Immature natural killer cell (primary cell): ENCODE results near the gene ZNF425. TPM values are rescaled to one million over a fixed set of nuclear protein-coding genes. Genes with fewer than 3 reads are reported as not detected.
A peak's percentile ranks its signal among the peaks of the same experiment; 100 is the strongest.
"Not testable (repeated sequence)": the region's sequence is repeated elsewhere in the genome, so short reads cannot be mapped to it uniquely, and the experiment has no call there.

Experiments used
- DNase-seq, 3 donors: peaks; one replicate each; pipeline ENCODE4 v3.0.0; 2022; ENCODE audit warnings: mixed read lengths in 1 of 3
- H3K27ac Mint-ChIP-seq, 6 donors: one replicate each; pipeline ENCODE4 v1.8.0; 2020; ENCODE audit warnings: mixed read lengths in 6 of 6, mild to moderate bottlenecking in 5 of 6, inconsistent platforms in 4 of 6, moderate library complexity in 3 of 6
- H3K27me3 Mint-ChIP-seq, 3 donors: one replicate each; pipeline ENCODE4 v1.8.0; 2020 to 2021; ENCODE audit warnings: low read depth in 3 of 3, mild to moderate bottlenecking in 3 of 3, mixed read lengths in 3 of 3, moderate library complexity in 3 of 3, inconsistent platforms in 1 of 3
- H3K36me3 Mint-ChIP-seq, 3 donors: one replicate each; pipeline ENCODE4 v1.8.0; 2020; ENCODE audit warnings: mixed read lengths in 3 of 3, inconsistent platforms in 2 of 3, mild to moderate bottlenecking in 2 of 3
- H3K4me1 Mint-ChIP-seq, 2 donors: one replicate each; pipeline ENCODE4 v1.8.0; 2020; ENCODE audit warnings: inconsistent platforms in 2 of 2, mild to moderate bottlenecking in 2 of 2, mixed read lengths in 2 of 2, moderate library complexity in 1 of 2
- H3K4me3 Mint-ChIP-seq, 5 donors: one replicate each; pipeline ENCODE4 v1.8.0; 2020; ENCODE audit warnings: mild to moderate bottlenecking in 5 of 5, mixed read lengths in 5 of 5, inconsistent platforms in 3 of 5, moderate library complexity in 3 of 5
- H3K9me3 Mint-ChIP-seq, 6 donors: one replicate each; pipeline ENCODE4 v1.8.0; 2020; ENCODE audit warnings: mild to moderate bottlenecking in 6 of 6, mixed read lengths in 6 of 6, inconsistent platforms in 4 of 6, moderate library complexity in 3 of 6
- polyA plus RNA-seq, 3 donors: library from polyadenylated mRNA; unstranded; fragments of 300-500 nt; fragmentation: Illumina TruSeq; gene quantifications; one replicate each; pipeline ENCODE4 v1.2.3, GENCODE V29; 2021

ZNF425 gene
- polyA plus RNA-seq, 3 donors from 2014 or later, result 0.20 to 1.9 TPM; not detected in 1

DNA sequence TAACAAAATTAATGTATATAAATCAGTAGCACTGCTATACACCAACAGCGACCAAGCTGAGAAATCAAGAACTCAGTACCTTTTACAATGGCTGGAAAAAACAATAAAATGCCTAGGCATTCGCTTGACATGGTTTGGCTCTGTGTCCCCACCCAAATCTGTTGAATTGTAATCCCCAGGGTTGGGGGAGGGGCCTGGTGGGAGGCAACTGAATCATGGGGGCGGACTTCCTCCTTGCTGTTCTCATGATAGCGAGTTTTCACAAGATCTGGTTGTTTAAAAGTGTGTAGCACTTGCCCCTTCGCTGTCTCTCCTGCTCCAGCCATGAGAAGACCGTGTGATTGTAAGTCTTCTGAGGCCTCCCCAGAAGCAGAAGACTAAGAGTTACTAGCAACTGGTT, 44.2 kb downstream of the ZNF425 start:
- no peak for DNase-seq
- peaks cover 13 to 45% of the 10 kb centered on the region in 2 donors for H3K4me1 Mint-ChIP-seq
- H3K27ac Mint-ChIP-seq, result no peak overlapping the region
- H3K36me3 Mint-ChIP-seq, result peaks cover 9 to 21% (median 16%) of the 10 kb centered on the region in 3 donors
- H3K9me3 Mint-ChIP-seq, result peaks cover 0 to 2% (median 0%) of the 10 kb centered on the region in 6 donors
- no peak overlapping the region for H3K4me3 Mint-ChIP-seq
- H3K27me3 Mint-ChIP-seq, result no peaks in the 10 kb centered on the region

DNA sequence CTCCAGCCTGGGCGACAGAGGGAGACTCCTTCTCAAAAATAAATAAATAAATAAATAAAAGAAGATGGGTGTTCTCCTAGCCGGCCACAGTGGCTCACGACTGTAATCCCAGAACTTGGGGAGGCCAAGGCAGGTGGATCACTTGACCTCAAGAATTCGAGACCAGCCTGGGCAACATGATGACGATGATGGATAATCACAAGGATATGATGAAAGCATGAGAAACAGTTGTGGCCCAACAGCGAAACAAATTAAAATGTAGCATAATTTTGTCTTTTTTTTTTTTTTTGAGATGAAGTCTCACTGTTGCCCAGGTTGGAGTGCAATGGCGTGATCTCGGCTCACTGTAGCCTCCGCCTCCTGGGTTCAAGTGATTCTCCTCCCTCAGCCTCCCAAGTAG, 48.5 kb downstream of the ZNF425 start:
- H3K9me3 Mint-ChIP-seq, result no peaks in the 10 kb centered on the region
- H3K27ac Mint-ChIP-seq, result peak overlapping the region in 1 of 6 donors; percentile 62
- H3K4me3 Mint-ChIP-seq, result no peak overlapping the region
- no peaks in the 10 kb centered on the region for H3K27me3 Mint-ChIP-seq
- no peak for DNase-seq
- H3K4me1 Mint-ChIP-seq, result peaks cover 9 to 34% of the 10 kb centered on the region in 2 donors
- peaks cover 2 to 16% (median 8%) of the 10 kb centered on the region in 3 donors for H3K36me3 Mint-ChIP-seq

DNA sequence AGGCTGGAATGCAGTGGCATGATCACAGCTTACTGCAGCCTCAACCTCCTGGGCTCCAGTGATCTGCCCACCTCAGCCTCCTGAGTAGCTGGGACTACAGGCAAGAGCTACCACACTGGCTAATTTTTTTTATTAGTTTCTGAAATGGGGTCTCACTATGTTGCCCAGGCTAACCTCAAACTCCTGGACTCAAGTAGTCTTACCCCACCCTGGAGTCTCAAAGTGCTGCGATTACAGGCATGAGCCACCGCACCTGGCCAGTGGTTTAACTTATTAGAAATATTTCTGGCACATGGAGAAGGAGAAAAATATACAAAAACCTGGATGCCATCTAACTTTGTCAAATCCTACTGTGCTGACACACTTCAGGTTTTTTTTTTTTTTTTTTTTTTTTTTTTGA, 50.8 kb downstream of the ZNF425 start:
- peaks cover 4 to 23% (median 8%) of the 10 kb centered on the region in 3 donors for H3K36me3 Mint-ChIP-seq
- peaks cover 2 to 18% of the 10 kb centered on the region in 2 donors for H3K4me1 Mint-ChIP-seq
- H3K4me3 Mint-ChIP-seq, result no peak overlapping the region
- peaks cover 0 to 3% (median 0%) of the 10 kb centered on the region in 3 donors for H3K27me3 Mint-ChIP-seq
- no peaks in the 10 kb centered on the region for H3K9me3 Mint-ChIP-seq
- DNase-seq, result no peak
- H3K27ac Mint-ChIP-seq, result no peak overlapping the region

DNA sequence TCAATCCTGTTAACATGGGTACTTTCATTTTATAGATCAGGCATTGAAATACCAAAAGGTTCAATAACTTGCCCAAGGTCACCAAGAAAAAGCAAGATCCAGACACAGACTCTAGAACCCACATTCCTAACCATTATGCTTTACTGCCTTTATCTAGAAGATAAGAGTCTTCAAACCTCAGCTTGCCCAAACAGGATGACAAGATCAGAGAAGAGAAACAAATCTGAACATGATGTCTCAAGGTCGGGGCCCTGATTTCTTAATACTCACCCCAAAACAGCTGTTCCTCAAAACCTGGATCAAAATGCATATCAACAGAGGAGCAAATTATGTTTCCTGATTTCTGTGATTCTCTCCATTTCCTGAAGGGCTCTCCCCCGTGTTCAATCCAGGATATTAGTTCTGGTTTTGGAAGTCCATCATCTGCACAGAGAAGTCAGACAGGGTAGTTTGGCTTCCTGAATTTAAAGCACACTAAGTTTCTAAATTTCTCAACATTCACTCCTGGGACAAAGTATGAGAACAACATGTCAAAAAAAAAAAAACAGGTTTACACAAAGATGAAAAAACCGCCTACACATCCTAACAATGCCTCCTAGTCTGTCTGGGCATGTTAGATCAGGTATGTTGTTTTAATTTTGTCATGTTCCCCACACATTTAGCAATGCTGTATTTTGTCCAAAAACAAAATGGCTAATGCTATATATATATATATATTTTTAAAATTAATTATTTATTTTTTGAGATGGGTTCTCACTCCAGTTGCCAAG, 51.8 kb downstream of the ZNF425 start:
- Mint-ChIP-seq H3K4me1 (peaks cover 1 to 16% of the 10 kb centered on the region in 2 donors), H3K27me3 (peaks cover 0 to 3% (median 0%) of the 10 kb centered on the region in 3 donors), H3K27ac (peak overlapping the region in 4 of 6 donors; percentile 9 to 46 (median 28)), H3K4me3 (no peak overlapping the region), H3K9me3 (no peaks in the 10 kb centered on the region), H3K36me3 (peaks cover 4 to 23% (median 8%) of the 10 kb centered on the region in 3 donors)
- no peak for DNase-seq

DNA sequence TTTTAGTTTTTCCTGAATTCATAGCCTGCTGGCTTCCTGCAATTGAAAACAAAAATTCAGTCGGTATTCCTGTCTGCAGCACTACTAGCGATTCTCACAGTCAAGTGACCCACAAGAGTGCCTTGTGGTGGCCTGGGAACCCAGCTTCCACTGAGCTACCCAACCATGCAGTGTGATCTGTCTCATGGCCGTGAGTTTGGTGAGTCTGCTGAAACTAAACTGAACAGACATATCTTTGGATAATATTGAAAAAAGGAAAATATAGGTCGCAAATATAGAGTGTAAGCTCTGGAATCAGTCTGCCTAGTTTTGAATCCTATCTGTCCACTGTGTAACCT, 53.7 kb downstream of the ZNF425 start:
- Mint-ChIP-seq H3K4me1 (peaks cover 0 to 7% of the 10 kb centered on the region in 2 donors), H3K36me3 (peaks cover 4 to 30% (median 8%) of the 10 kb centered on the region in 3 donors), H3K27me3 (peaks cover 0 to 3% (median under 1%) of the 10 kb centered on the region in 3 donors), H3K27ac (peak overlapping the region in 5 of 6 donors; percentile 60 to 80 (median 72)), H3K9me3 (no peaks in the 10 kb centered on the region), H3K4me3 (peak overlapping the region in 1 of 5 donors; percentile 38)
- DNase-seq, result no peak

DNA sequence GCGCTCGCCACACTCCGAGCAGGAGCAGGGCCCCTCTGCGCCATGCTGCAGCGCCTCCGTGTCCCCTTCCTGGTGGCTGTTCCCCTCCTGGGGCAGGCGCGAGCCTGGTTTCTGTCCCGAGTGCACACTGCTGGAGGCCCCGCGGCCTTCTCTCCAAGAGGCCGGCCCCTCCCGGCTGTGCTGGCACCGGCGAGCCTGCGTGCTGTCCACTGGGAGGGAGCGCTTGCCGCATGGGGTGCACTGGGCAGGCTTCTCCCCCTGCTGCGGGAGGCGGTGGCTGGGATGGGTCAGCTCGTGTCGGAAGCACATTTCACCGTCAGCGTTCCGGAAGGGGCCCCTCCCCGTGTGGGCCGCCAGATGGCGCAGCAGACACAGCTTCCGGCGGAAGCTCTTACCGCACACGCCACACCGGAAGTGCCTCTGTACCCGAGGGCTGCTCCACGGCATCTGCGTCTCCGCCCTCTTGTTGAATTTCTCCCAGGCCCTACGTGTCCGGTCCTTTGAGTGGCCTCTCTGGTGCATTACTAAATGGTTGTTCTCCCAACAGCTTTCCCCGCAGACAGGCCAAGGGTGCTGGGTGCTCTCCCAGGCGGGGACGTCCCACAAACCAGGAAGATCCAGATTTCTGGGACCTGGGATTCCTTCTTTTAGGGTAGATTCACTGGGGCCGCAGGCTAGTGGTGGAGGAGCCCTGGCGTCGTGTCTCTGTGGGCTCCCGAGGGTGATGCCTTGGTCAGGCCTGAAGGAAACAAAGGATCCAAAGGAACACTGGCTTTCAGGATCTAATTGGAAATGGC, 54.3 kb downstream of the ZNF425 start:
- Mint-ChIP-seq H3K27ac (peak overlapping the region; percentile 57 to 86 (median 72)), H3K27me3 (peaks cover 0 to 3% (median 3%) of the 10 kb centered on the region in 3 donors), H3K36me3 (peaks cover 4 to 26% (median 4%) of the 10 kb centered on the region in 3 donors), H3K4me3 (peak overlapping the region in 2 of 5 donors; percentile 3 to 9), H3K9me3 (no peaks in the 10 kb centered on the region), H3K4me1 (peaks cover 0 to 3% of the 10 kb centered on the region in 2 donors)
- DNase-seq, result peak; percentile 54 to 69 (median 63)

DNA sequence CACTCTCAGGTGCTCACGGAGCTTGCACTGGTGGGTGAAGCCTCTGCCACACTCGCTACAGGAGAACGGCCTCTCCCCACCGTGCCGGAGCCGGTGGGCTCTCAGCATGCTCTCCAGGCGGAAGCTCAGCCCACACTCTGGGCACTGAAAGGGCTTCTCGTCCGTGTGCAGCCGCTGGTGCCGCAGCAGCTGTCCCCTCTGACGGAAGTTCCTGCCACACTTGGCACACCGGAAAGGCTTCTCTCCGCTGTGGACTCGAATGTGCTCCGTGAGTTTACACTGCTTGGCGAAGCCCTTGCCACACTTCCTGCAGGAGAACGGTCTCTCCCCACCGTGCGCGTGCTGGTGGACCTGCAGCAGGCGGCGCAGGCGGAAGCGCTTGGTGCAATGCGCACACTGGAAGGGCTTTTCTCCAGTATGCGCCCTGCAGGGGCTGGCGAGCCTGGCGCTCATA, 54.9 kb downstream of the ZNF425 start:
- Mint-ChIP-seq H3K36me3 (peaks cover 0 to 22% (median 4%) of the 10 kb centered on the region in 3 donors), H3K4me3 (no peak overlapping the region), H3K27ac (no peak overlapping the region), H3K9me3 (no peaks in the 10 kb centered on the region), H3K4me1 (no peaks in the 10 kb centered on the region), H3K27me3 (peaks cover 0 to 3% (median 3%) of the 10 kb centered on the region in 3 donors)
- DNase-seq, result no peak

DNA sequence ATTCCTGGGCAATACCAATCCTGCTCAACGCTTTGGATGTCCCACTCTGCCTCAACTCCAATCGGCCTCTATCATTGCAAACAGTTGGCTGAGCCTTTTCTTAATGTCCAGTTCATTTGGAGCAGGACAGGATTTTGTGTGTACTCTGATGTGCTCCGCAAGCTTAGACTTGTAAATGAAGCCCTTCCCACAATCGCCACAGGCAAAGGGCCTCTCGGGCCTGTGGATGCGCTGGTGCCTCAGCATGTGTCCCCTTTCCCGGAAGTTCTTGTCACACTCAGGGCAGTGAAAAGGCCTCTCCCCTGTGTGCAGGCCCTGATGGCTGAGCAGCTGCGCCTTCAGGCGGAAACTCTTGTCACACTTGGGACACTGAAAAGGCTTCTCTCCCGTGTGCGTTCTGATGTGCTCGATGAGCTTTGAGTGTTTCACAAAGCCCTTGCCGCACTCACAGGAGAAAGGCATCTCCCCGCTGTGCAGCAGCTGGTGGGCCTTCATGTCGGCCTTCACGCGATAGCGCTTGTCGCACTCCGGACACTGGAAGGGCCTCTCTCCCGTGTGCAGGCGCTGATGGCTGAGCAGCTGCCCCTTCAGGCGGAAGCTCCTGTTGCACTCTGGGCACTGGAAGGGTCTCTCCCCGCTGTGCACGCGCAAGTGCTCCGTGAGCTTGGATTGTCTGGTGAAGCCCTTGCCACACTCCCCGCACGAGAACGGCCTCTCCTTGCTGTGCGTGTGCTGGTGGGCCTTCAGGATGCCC, 55.6 kb downstream of the ZNF425 start:
- no peak for DNase-seq
- no peaks in the 10 kb centered on the region for H3K9me3 Mint-ChIP-seq
- H3K36me3 Mint-ChIP-seq, result peaks cover 0 to 22% (median 4%) of the 10 kb centered on the region in 3 donors
- H3K27ac Mint-ChIP-seq, result no peak overlapping the region
- H3K27me3 Mint-ChIP-seq, result peaks cover 3 to 6% (median 3%) of the 10 kb centered on the region in 3 donors
- peaks cover 0 to 3% of the 10 kb centered on the region in 2 donors for H3K4me1 Mint-ChIP-seq
- no peak overlapping the region for H3K4me3 Mint-ChIP-seq

DNA sequence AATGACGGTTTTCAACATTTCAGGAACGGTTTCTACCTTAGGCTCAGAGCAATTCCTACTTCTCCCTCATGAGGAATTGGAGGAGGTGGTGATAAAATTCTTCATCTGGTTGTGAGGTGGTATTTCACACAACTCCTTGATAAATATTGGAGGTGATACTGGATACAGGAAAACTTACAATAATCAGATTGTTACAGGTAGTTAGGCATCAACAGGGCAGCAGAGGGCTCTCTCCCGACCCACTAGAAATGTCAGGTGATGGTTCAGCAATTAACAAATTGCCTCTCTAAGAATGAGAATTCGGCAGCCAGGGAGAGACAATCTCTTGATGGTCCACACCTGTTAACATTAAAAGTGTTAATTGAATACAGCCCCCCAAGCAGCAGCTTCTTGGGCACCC, 58.3 kb downstream of the ZNF425 start:
- Mint-ChIP-seq H3K36me3 (peaks cover 0 to 16% (median 4%) of the 10 kb centered on the region in 3 donors), H3K9me3 (no peaks in the 10 kb centered on the region), H3K27me3 (peaks cover 3 to 13% (median 3%) of the 10 kb centered on the region in 3 donors), H3K4me1 (peaks cover 10 to 12% of the 10 kb centered on the region in 2 donors), H3K27ac (peak overlapping the region in 2 of 6 donors; percentile 8 to 34), H3K4me3 (peak overlapping the region in 2 of 5 donors; percentile 6 to 18)
- no peak for DNase-seq

DNA sequence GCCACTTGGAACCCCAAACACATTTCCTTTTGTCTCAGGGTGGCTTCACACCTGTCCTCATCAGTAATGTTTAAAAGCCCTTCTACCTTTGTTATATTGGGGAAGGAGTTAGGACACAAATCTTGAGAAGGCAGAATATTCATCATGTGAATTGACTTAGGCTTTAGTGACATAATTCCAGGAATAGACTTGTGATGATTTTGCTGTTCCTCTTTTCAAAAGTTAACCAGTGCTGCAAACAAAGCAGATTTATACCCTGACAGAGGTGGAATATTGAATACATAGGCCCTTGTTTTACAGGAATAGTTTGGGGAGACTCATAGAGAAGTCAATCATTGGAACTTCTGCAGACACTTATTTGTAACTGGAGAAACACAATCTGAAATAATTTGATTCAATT, 62.6 kb downstream of the ZNF425 start:
- Mint-ChIP-seq H3K27me3 (peaks cover 3 to 10% (median 5%) of the 10 kb centered on the region in 3 donors), H3K4me3 (peak overlapping the region; percentile 14 to 78 (median 68)), H3K27ac (peak overlapping the region in 1 of 6 donors; percentile 52), H3K9me3 (no peaks in the 10 kb centered on the region), H3K36me3 (peaks cover 0 to 6% (median 0%) of the 10 kb centered on the region in 3 donors), H3K4me1 (peaks cover 10 to 12% of the 10 kb centered on the region in 2 donors)
- no peak for DNase-seq

DNA sequence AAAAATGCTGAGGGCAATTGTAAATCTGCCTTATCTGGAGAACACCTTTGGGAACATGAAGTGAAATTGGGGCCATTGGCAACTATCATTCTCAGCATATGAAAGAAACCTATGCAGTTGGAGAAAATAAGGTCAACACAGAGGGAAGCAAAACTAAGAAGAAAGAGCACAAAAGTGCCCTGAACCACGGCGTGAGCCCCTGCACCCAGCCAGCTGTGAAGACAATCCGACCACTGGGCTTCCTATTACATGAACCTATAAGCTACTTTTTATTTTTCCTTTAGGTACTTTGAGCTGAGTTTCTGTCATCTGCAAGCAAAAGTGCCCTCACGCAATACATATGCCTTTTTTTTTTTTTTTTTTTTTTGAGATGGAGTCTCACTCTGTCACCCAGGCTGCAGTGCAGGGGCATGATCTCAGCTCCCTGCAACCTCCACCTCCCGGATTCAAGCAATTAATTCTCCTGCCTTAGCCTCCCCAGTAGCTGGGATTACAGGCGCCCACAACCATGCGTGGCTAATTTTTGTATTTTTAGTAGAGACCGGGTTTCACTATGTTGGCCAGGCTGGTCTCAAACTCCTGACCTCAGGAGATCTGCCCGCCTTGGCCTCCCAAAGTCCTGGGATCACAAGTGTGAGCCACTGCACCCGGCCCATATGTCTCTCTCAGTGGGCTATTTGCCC, 63.8 kb downstream of the ZNF425 start:
- not testable (repeated sequence) for H3K27me3 Mint-ChIP-seq

DNA sequence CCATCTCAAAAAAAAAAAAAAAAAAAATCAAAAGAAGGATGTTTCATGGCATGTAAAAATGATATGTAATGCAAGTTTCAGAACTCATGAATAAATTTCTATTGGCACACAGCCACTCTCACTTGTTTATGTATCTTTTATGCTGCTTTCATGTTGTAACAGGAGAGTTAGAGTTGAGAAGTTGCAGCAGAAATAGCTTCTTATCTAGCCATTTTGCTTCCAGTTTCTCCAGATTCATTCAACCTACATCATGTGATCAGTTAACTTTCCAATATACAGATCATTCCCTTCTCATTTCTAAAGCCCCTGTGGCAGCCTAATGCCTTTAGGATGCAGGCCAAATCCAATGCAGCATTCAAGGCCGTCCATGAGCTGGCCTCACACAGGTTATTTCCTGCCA, 66.0 kb downstream of the ZNF425 start:
- H3K4me3 Mint-ChIP-seq, result no peak overlapping the region
- H3K36me3 Mint-ChIP-seq, result no peaks in the 10 kb centered on the region
- no peak for DNase-seq
- H3K27ac Mint-ChIP-seq, result peak overlapping the region in 2 of 6 donors; percentile 2 to 33
- H3K4me1 Mint-ChIP-seq, result peaks cover 5 to 10% of the 10 kb centered on the region in 2 donors
- H3K27me3 Mint-ChIP-seq, result peaks cover 0 to 4% (median 3%) of the 10 kb centered on the region in 3 donors
- no peaks in the 10 kb centered on the region for H3K9me3 Mint-ChIP-seq

More for the DNA sequence above, 63.8 kb downstream of the ZNF425 start:
- H3K9me3 Mint-ChIP-seq, H3K36me3 Mint-ChIP-seq, H3K4me3 Mint-ChIP-seq, DNase-seq, H3K27ac Mint-ChIP-seq: not testable (repeated sequence)
- H3K4me1 Mint-ChIP-seq, result peaks cover 10 to 12% of the 10 kb centered on the region in 2 donors

DNA sequence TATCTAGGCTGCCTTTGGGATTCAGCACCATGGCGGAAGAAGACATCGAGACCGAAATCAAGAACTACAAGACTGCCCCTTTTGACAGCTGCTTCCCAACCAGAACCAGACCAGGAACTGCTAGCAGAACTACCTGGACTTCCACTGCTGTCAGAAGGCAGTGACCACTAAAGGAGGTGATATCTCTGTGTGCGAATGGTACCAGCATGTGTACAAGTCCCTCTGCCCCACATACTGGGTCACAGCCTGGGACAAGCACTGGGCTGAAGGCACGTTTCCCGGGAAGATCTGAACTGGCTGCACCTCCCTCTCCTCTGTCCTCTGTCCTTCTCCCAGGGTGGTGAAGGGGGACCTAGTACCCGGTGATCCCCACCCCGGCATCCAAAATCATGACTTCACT, 72.2 kb downstream of the ZNF425 start:
- H3K9me3 Mint-ChIP-seq, result no peaks in the 10 kb centered on the region
- H3K4me1 Mint-ChIP-seq, result no peaks in the 10 kb centered on the region
- no peaks in the 10 kb centered on the region for H3K36me3 Mint-ChIP-seq
- H3K4me3 Mint-ChIP-seq, result no peak overlapping the region
- no peak overlapping the region for H3K27ac Mint-ChIP-seq
- no peak for DNase-seq
- peaks cover 0 to 8% (median 4%) of the 10 kb centered on the region in 3 donors for H3K27me3 Mint-ChIP-seq
